Activated CD4-positive, alpha-beta T cell treated with anti-CD3 and anti-CD28 coated beads for 36 hours (primary cell): ENCODE measurements around the gene SMLR1. TPM values are rescaled to one million over a fixed set of nuclear protein-coding genes. Genes with fewer than 3 reads are reported as not detected.
"Not testable (repeated sequence)": the region's sequence is repeated elsewhere in the genome, so short reads cannot be mapped to it uniquely, and the experiment has no call there.

ENCODE experiments used
- ATAC-seq: fragments of 200-7000 bp; cut with Tn5 transposase; one replicate; pipeline ENCODE4 v1.10.0; 2021; ENCODE audit warnings: mild to moderate bottlenecking, moderate library complexity
- CTCF ChIA-PET: fragments of 350-600 bp; sonication (Branson Sonifier 250); formaldehyde crosslinking; loops from one replicate; lab custom pipeline; 2021; ENCODE audit warnings: antibody characterized with exemption; lab: Charles Lee
- POLR2A ChIA-PET: fragments of 350-600 bp; sonication (Branson Sonifier 250); formaldehyde crosslinking; loops from one replicate; lab custom pipeline; 2021; ENCODE audit warnings: antibody characterized with exemption, inconsistent platforms; lab: Charles Lee
- DNase-seq: peaks from one replicate; pipeline ENCODE4 v3.0.0-alpha.2; 2020
- H3K27ac Mint-ChIP-seq: one replicate; pipeline ENCODE4 v1.8.0; 2021; ENCODE audit warnings: mixed read lengths
- H3K27me3 Mint-ChIP-seq: one replicate; pipeline ENCODE4 v1.8.0; 2021; ENCODE audit warnings: mixed read lengths
- H3K36me3 Mint-ChIP-seq: one replicate; pipeline ENCODE4 v1.8.0; 2021; ENCODE audit warnings: low read depth, mixed read lengths
- H3K4me1 Mint-ChIP-seq: one replicate; pipeline ENCODE4 v1.8.0; 2021; ENCODE audit warnings: mixed read lengths
- H3K4me3 Mint-ChIP-seq: one replicate; pipeline ENCODE4 v1.8.0; 2021; ENCODE audit warnings: mild to moderate bottlenecking, moderate library complexity, mixed read lengths
- H3K9me3 Mint-ChIP-seq: one replicate; pipeline ENCODE4 v1.8.0; 2021; ENCODE audit warnings: low read depth, mixed read lengths
- intact Hi-C, 2 experiments: fragments of 100-400 bp; cut with DNase I in 1 of 2; cut with micrococcal nuclease in 1 of 2; formaldehyde crosslinking; loops; one replicate each; pipeline versions ENCODE4 v1.14.2 to v1.15.1; 2022 to 2024; cut with DNase I, micrococcal nuclease
- total RNA-seq, 2 experiments: library from RNA; stranded (reverse); gene quantifications; one replicate each; pipeline ENCODE4 v1.2.3, GENCODE V29; 2021

Gene SMLR1
- total RNA-seq, 2 experiments from 2014 or later = not detected

DNA sequence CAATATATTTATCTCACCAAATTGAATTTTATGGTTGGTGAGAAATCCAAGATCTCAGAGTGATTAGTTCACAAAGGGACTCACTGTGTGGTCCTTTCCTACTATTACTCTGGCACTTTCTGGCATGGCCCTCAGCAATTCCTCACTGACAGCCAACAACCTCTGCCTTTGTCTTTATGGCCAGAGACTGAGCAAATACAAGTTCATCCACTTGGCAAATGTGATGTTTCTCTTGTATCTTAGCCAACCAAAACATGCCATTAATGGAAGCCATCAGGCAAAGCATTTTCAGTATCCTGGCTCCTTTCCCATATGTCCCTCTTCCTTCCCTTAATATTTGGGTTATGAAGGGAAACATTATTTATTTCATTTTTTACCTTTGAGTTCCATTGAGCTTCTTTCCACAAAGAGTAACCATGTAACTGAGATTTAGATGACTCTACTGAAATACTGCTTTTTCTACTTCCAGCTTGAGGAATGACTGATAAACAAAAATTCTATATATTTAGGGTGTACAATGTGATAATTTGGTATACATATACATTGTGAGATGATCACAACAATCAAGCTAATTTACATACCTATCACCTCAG, 30.8 kb upstream of the SMLR1 start:
- no peak overlapping the region for H3K4me3 Mint-ChIP-seq
- CTCF ChIA-PET = interaction anchor here (1.4 kb wide), 1 partner anchor 8 kb away, joined by 4 read pairs; no protein-coding TSS in a partner anchor
- peaks cover 2% of the 10 kb centered on the region for H3K36me3 Mint-ChIP-seq
- H3K27ac Mint-ChIP-seq = no peak overlapping the region
- intact Hi-C loops = no loop called here
- DNase-seq = no peak
- peaks cover 6% of the 10 kb centered on the region for H3K4me1 Mint-ChIP-seq
- peaks cover 5% of the 10 kb centered on the region for H3K9me3 Mint-ChIP-seq
- ATAC-seq = no peak
- POLR2A ChIA-PET = no interaction called here
- H3K27me3 Mint-ChIP-seq = peaks cover 2% of the 10 kb centered on the region

- DNase-seq = no peak
- Mint-ChIP-seq H3K27me3 (peaks cover 2% of the 10 kb centered on the region), H3K4me1 (peaks cover 6% of the 10 kb centered on the region), H3K4me3 (no peak overlapping the region), H3K27ac (no peak overlapping the region), H3K9me3 (peaks cover 7% of the 10 kb centered on the region), H3K36me3 (peaks cover 2% of the 10 kb centered on the region)
- ChIA-PET CTCF (interaction anchor here (0.6 to 1.4 kb wide), 2 partner anchors 8 to 11 kb away, joined by 3 to 4 read pairs; no protein-coding TSS in a partner anchor), POLR2A (no interaction called here)
- intact Hi-C loops = no loop called here
- no peak for ATAC-seq
Measured at GRCh38 chr6:130797061-130797460, 30.1 kb upstream of the SMLR1 start.

- POLR2A ChIA-PET, intact Hi-C loops, H3K9me3 Mint-ChIP-seq, H3K4me1 Mint-ChIP-seq, H3K27ac Mint-ChIP-seq, CTCF ChIA-PET, DNase-seq, H3K36me3 Mint-ChIP-seq, H3K27me3 Mint-ChIP-seq, H3K4me3 Mint-ChIP-seq, ATAC-seq: not testable (repeated sequence)
Measured at GRCh38 chr6:130801368-130801767, 25.8 kb upstream of the SMLR1 start.

DNA sequence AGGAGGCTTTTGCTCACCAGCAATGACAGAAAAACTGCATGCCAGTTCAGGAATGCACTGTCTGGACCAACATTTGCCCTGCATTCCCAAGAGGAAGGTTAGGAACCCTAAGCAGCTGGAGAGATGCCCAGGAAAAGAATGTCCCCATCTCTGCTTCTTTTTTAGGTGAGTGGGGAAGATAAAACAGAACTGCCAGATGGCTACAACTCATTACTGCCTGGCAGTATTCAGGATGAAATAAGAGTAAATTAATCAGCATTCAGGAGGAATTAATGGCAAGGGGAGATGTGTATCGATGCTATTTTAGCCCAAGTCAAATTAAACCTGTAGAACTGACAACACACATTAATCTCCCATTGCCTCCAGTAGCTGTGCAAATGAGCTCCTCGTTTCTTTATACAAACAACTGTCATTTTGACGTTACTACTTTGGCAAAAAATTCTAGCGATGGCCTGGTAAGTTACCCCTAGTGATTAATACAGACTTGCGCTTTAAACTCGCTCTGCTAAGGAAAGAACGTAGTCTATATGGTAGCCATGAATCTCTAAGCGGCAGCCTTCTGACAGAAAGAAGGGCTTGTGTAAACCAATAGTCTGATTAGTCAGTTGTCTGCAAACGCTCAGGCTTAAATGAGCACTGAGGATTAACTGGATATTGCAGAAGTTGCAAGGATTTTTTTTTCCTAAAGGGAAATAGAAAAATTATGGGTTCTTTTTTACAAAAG, 16.7 kb upstream of the SMLR1 start:
- DNase-seq (no peak), ATAC-seq (no peak)
- CTCF ChIA-PET = interaction anchor here (1.3 kb wide), 1 partner anchor 32 kb away, joined by 3 read pairs; no protein-coding TSS in a partner anchor
- Mint-ChIP-seq H3K27ac (no peak overlapping the region), H3K4me1 (no peaks in the 10 kb centered on the region), H3K36me3 (peaks cover 1% of the 10 kb centered on the region), H3K27me3 (peaks cover 2% of the 10 kb centered on the region), H3K9me3 (peaks cover 2% of the 10 kb centered on the region), H3K4me3 (no peak overlapping the region)
- intact Hi-C loops = no loop called here
- POLR2A ChIA-PET = no interaction called here

DNA sequence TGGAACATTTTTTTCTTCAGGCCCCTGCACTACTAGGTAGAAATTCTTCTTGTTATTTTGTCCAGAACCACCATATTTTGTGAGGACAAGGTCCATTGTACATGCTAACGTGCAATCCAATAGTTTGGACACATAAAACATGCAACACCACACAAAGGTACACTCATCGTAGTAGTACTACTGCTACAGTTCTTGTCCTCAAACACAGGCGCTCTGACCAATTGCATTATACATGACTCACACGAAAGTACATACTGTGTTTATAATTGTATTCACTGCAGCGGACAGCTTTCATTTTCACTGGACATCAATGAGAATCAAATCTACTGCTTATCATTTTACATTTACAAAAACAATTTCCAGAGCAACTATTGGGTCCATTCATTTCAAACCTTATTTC, 15.3 kb upstream of the SMLR1 start:
- Mint-ChIP-seq H3K9me3 (peaks cover 2% of the 10 kb centered on the region), H3K36me3 (peaks cover 1% of the 10 kb centered on the region), H3K4me1 (no peaks in the 10 kb centered on the region), H3K4me3 (no peak overlapping the region), H3K27me3 (peaks cover 2% of the 10 kb centered on the region), H3K27ac (no peak overlapping the region)
- ChIA-PET POLR2A (no interaction called here), CTCF (no interaction called here)
- intact Hi-C loops = no loop called here
- ATAC-seq (no peak), DNase-seq (no peak)

DNA sequence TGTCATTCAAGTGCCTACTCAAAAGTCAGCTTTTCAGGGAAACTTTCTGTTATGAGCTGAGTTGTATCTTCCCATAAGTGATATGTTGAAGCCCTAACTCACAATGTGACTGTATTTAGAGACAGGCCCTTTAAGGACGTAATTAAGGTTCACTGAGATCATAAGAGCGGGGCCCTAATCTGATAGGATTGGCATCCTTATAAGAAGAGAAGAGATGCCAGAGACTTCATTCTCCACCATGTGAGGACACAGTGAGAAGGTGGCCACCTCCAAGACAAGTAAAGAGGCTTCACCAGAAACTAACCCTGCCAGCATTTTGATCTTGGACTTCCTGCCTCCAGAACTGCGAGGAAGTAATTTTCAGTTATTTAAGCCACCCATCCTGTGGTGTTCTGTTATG, 12.7 kb upstream of the SMLR1 start:
- H3K4me1 Mint-ChIP-seq = no peaks in the 10 kb centered on the region
- H3K4me3 Mint-ChIP-seq = no peak overlapping the region
- H3K36me3 Mint-ChIP-seq = no peaks in the 10 kb centered on the region
- H3K27ac Mint-ChIP-seq = no peak overlapping the region
- intact Hi-C loops = no loop called here
- no peak for ATAC-seq
- POLR2A ChIA-PET = no interaction called here
- H3K27me3 Mint-ChIP-seq = peaks cover 2% of the 10 kb centered on the region
- no peak for DNase-seq
- CTCF ChIA-PET = no interaction called here
- peaks cover 8% of the 10 kb centered on the region for H3K9me3 Mint-ChIP-seq

DNA sequence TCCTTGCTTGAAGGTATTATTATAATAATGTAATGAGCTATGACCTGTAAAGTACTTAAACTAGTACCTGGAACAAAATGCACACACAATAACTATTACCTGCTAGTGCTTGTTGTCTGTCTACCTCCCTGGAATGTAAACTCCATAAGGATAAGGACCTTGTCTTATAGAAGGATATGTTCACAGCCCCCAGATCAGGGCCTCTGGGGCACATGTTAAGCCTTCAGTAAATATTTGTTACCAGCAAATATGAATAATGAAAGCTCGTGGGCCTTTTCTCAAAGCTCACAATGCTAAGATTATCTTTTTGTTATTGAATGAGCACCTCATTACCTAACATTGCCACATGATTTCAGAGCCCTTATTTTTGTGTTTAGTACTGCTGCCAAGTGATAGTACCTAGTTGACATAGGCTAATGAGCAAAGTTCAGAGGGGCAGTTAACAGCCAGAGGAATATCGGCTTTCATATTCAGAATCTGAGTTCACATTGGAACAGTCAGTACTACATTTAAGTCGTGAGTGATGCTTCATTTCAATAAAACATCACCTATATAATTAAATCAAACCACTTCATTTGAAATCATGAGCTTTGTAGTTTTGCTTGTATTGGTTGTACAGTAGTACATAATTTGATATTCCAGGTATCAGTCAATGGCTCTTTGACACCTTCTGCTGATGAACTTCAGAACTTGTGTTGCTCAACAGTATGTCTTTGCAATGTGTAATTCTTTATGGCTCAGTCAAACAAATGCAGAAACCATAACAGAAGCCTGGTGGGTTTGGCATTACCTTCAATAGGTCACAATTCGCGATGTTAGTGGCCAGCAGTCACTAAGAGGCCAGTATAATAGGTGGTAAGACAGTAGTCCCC, 11.8 kb upstream of the SMLR1 start:
- Mint-ChIP-seq H3K27ac (no peak overlapping the region), H3K9me3 (peaks cover 8% of the 10 kb centered on the region), H3K36me3 (no peaks in the 10 kb centered on the region), H3K27me3 (peaks cover 2% of the 10 kb centered on the region), H3K4me1 (no peaks in the 10 kb centered on the region), H3K4me3 (no peak overlapping the region)
- CTCF ChIA-PET = no interaction called here
- DNase-seq (no peak), ATAC-seq (no peak)
- POLR2A ChIA-PET = no interaction called here
- intact Hi-C loops = no loop called here

DNA sequence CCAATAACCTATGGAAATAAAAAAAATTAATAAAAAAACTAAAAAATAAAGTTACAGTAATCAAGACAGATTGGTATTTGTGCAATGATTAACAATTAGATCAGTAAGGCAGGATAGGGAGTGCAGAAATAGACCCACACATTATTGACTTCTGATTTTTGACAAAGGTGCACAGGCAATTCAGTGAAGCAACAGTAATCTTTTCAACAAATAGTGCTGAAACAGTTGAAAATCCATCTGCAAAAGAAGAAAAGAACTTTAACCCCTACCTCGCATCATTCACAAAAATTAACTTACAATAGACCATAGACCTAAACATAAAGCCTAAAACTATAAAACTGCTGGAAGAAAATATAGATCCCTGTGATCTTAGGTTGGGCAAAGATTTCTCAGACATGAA, 4.5 kb upstream of the SMLR1 start:
- peaks cover 2% of the 10 kb centered on the region for H3K27me3 Mint-ChIP-seq
- no peak overlapping the region for H3K4me3 Mint-ChIP-seq
- peaks cover 2% of the 10 kb centered on the region for H3K4me1 Mint-ChIP-seq
- POLR2A ChIA-PET = no interaction called here
- no peak for ATAC-seq
- intact Hi-C loops = no loop called here
- peaks cover 1% of the 10 kb centered on the region for H3K9me3 Mint-ChIP-seq
- no peak overlapping the region for H3K27ac Mint-ChIP-seq
- CTCF ChIA-PET = no interaction called here
- no peaks in the 10 kb centered on the region for H3K36me3 Mint-ChIP-seq
- DNase-seq = no peak

GRCh38 chr6:130824978-130825694, 2.1 kb upstream of the SMLR1 start:
- intact Hi-C loops = no loop called here
- Mint-ChIP-seq H3K36me3 (no peaks in the 10 kb centered on the region), H3K4me1 (peaks cover 2% of the 10 kb centered on the region), H3K4me3 (no peak overlapping the region), H3K27me3 (no peaks in the 10 kb centered on the region), H3K27ac (no peak overlapping the region), H3K9me3 (no peaks in the 10 kb centered on the region)
- ChIA-PET CTCF (no interaction called here), POLR2A (no interaction called here)
- DNase-seq (no peak), ATAC-seq (no peak)

DNA sequence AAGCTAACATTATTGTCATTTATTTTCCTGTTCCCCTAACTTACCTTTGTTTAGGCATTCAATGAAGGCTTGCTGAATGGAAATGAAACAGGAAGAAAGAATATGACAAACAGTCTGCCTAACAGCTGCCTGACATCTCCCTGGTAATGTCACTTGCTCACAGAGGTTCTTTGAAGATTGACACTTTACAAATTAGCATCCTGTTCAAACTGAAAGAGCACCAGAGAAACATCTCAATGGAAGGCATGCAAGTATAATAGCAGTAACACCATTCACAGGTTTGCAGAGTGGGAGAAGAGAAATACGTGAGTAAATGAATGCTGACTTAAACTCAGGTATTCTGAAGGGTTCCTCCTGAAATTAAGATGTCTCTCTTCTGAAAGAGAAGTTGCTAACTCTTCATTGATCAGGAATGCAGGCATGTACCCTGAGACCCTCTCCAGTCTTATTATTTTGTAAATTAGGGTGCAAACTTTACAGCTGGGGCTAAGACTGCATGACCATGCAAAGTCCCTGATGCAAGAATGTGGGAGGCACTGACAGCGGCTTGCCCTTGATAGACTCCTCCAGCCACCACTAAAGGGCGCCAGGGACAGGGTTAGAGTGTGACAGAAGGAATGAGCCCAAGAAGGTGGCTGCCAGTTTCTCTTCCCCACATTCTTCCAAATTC, 1.3 kb upstream of the SMLR1 start:
- Mint-ChIP-seq H3K9me3 (no peaks in the 10 kb centered on the region), H3K27me3 (no peaks in the 10 kb centered on the region), H3K36me3 (no peaks in the 10 kb centered on the region), H3K27ac (no peak overlapping the region), H3K4me3 (no peak overlapping the region), H3K4me1 (peaks cover 2% of the 10 kb centered on the region)
- ChIA-PET POLR2A (no interaction called here), CTCF (no interaction called here)
- DNase-seq (no peak), ATAC-seq (peak; percentile 42)
- intact Hi-C loops = no loop called here
